HepG2 (cell line): ENCODE results near the gene CTSA.
A peak's percentile ranks its signal among the peaks of the same experiment; 100 is the strongest.

Experiments
- TIGD3 ChIP-seq: sonication (generic); formaldehyde crosslinking; IDR thresholded peaks from 2 replicates; pipeline ENCODE4 v1.5.1; 2020; ENCODE audit warnings: mild to moderate bottlenecking, missing genetic modification reagents, borderline replicate concordance
- ZBTB33 ChIP-seq: sonication (generic); formaldehyde crosslinking; IDR thresholded peaks from 2 replicates; pipeline ENCODE4 v1.4.0; 2020; ENCODE audit warnings: missing genetic modification reagents
- TF ChIP-seq, protein P1 (sequence below), 2 experiments: fragments of 450-650 bp in 1 of 2; sonication (generic) in 1 of 2; formaldehyde crosslinking in 1 of 2; IDR thresholded peaks; 2 replicates each; pipeline versions ENCODE4 v1.6.1 to v1.8.0; 2016 to 2022; ENCODE audit warnings: antibody characterized with exemption in 1 of 2, mild to moderate bottlenecking in 1 of 2, missing genetic modification reagents in 1 of 2
- TF ChIP-seq, protein P2 (sequence below): sonication (generic); formaldehyde crosslinking; IDR thresholded peaks from 2 replicates; pipeline ENCODE4 v1.5.1; 2020; ENCODE audit warnings: mild to moderate bottlenecking, missing genetic modification reagents, moderate library complexity

DNA sequence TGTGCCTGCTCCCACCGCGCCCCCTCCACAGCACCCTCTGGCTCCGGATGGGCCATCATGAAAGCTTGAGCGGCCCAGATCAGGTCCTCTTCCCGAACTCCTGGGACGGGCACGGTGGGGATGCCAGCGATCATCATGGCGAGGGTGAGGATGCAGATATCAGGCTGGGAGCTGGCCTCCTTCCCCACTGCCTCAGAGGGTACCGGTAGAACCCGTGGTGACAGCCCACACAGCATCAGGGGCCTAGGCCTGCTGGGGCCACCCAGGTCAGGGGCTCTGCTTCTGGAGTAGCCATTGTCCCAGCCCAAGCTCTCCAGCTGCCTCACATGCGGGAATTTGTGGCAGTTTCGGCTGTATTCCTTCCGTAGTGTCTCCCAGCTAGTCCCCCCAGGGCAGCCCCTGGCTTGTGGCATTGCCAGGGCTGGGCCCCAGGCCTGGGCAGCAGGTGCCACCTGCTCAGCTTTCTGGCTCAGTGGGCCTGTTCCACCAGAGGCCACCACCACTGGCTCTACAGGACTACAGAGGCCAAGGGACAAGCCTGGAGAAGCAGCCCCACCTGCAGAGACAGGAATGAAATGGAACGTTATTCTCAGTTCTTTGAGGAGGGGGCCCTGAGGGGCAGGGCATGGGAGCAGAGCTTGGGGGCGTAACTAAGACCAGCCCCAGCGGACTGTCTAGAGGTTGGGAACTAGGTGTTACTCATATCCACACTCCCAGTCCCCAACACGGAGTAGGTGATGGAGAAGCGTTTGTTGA lies 4.4 kb upstream of the CTSA start:
- TF ChIP-seq, protein P1, sequence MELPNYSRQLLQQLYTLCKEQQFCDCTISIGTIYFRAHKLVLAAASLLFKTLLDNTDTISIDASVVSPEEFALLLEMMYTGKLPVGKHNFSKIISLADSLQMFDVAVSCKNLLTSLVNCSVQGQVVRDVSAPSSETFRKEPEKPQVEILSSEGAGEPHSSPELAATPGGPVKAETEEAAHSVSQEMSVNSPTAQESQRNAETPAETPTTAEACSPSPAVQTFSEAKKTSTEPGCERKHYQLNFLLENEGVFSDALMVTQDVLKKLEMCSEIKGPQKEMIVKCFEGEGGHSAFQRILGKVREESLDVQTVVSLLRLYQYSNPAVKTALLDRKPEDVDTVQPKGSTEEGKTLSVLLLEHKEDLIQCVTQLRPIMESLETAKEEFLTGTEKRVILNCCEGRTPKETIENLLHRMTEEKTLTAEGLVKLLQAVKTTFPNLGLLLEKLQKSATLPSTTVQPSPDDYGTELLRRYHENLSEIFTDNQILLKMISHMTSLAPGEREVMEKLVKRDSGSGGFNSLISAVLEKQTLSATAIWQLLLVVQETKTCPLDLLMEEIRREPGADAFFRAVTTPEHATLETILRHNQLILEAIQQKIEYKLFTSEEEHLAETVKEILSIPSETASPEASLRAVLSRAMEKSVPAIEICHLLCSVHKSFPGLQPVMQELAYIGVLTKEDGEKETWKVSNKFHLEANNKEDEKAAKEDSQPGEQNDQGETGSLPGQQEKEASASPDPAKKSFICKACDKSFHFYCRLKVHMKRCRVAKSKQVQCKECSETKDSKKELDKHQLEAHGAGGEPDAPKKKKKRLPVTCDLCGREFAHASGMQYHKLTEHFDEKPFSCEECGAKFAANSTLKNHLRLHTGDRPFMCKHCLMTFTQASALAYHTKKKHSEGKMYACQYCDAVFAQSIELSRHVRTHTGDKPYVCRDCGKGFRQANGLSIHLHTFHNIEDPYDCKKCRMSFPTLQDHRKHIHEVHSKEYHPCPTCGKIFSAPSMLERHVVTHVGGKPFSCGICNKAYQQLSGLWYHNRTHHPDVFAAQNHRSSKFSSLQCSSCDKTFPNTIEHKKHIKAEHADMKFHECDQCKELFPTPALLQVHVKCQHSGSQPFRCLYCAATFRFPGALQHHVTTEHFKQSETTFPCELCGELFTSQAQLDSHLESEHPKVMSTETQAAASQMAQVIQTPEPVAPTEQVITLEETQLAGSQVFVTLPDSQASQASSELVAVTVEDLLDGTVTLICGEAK (IDR thresholded peaks at IDR 0.05): no peak
- TF ChIP-seq, protein P1 (CRISPR knock-in tag; IDR thresholded peaks at IDR 0.05): no peak
- TF ChIP-seq ZBTB33: no peak
- no peak for TF ChIP-seq TIGD3 (CRISPR knock-in tag)
- TF ChIP-seq, protein P2, sequence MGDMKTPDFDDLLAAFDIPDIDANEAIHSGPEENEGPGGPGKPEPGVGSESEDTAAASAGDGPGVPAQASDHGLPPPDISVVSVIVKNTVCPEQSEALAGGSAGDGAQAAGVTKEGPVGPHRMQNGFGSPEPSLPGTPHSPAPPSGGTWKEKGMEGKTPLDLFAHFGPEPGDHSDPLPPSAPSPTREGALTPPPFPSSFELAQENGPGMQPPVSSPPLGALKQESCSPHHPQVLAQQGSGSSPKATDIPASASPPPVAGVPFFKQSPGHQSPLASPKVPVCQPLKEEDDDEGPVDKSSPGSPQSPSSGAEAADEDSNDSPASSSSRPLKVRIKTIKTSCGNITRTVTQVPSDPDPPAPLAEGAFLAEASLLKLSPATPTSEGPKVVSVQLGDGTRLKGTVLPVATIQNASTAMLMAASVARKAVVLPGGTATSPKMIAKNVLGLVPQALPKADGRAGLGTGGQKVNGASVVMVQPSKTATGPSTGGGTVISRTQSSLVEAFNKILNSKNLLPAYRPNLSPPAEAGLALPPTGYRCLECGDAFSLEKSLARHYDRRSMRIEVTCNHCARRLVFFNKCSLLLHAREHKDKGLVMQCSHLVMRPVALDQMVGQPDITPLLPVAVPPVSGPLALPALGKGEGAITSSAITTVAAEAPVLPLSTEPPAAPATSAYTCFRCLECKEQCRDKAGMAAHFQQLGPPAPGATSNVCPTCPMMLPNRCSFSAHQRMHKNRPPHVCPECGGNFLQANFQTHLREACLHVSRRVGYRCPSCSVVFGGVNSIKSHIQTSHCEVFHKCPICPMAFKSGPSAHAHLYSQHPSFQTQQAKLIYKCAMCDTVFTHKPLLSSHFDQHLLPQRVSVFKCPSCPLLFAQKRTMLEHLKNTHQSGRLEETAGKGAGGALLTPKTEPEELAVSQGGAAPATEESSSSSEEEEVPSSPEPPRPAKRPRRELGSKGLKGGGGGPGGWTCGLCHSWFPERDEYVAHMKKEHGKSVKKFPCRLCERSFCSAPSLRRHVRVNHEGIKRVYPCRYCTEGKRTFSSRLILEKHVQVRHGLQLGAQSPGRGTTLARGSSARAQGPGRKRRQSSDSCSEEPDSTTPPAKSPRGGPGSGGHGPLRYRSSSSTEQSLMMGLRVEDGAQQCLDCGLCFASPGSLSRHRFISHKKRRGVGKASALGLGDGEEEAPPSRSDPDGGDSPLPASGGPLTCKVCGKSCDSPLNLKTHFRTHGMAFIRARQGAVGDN (CRISPR knock-in tag): peak; percentile 38
